ENCODE data around the gene IFNK.

IFNK gene

DNA sequence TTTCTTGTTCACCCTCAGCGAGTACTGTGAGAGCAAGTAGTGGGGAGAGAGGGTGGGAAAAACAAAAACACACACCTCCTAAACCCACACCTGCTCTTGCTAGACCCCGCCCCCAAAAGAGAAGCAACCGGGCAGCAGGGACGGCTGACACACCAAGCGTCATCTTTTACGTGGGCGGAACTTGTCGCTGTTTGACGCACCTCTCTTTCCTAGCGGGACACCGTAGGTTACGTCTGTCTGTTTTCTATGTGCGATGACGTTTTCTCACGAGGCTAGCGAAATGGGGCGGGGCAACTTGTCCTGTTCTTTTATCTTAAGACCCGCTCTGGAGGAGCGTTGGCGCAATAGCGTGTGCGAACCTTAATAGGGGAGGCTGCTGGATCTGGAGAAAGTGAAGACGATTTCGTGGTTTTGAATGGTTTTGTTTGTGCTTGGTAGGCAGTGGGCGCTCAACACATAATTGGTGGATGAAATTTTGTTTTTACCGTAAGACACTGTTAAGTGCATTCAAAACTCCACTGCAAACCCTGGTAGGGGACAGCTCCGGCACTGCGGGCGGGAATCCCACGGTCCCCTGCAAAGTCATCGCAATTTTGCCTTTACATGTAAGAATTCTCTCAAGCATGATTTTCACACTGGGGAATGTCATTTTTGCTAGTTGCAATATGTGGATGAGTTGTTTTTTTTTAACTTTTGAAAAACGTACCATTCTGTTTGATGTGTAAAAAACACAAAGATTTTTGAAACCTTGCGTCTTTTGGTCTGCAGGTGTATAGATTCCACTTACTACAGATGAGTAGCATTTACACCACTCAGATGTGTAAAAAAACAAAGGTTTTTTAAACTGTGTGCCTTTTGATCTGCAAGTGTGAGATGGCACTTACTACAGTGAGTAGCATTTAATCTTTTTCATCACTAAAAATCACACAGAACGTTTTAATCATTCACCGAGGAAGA, 49.8 kb downstream of the IFNK start:
- peak; percentile 99 for DNase-seq

Data from CD4-positive, alpha-beta T cell treated with Interleukin-4 for 1 hour (primary cell).